Vagina (tissue), 2 donors: Measurements from ENCODE around the gene C10orf120.

ENCODE experiments used
- CTCF ChIP-seq, 3 experiments: fragments of 450-650 bp in 2 of 3; fragments of 200-600 bp in 1 of 3; sonication (generic) in 1 of 3; IDR thresholded peaks; one replicate each; pipeline ENCODE4 v1.5.1; 2017 to 2019; ENCODE audit warnings: antibody characterized with exemption in 3 of 3, mild to moderate bottlenecking in 2 of 3, moderate library complexity in 2 of 3
- POLR2A ChIP-seq, 2 donors: fragments of 450-650 bp; IDR thresholded peaks; one replicate each; pipeline ENCODE4 v1.6.1; 2017; ENCODE audit warnings: antibody characterized with exemption in 2 of 2, mild to moderate bottlenecking in 2 of 2, moderate library complexity in 2 of 2

- no peak for TF ChIP-seq CTCF (IDR thresholded peaks at IDR 0.05)
- no peak for TF ChIP-seq POLR2A (IDR thresholded peaks at IDR 0.05)
Observed at GRCh38 chr10:122649903-122650302, 49.7 kb downstream of the C10orf120 start.
